ENCODE data around the gene MAPK1. TPM values are rescaled to one million over a fixed set of nuclear protein-coding genes. Genes with fewer than 3 reads are reported as not detected.
"Not testable (repeated sequence)": the region's sequence is repeated elsewhere in the genome, so short reads cannot be mapped to it uniquely, and the experiment has no call there.

The MAPK1 gene
- total RNA-seq, 1 experiment from 2014 or later: 122 TPM

DNA sequence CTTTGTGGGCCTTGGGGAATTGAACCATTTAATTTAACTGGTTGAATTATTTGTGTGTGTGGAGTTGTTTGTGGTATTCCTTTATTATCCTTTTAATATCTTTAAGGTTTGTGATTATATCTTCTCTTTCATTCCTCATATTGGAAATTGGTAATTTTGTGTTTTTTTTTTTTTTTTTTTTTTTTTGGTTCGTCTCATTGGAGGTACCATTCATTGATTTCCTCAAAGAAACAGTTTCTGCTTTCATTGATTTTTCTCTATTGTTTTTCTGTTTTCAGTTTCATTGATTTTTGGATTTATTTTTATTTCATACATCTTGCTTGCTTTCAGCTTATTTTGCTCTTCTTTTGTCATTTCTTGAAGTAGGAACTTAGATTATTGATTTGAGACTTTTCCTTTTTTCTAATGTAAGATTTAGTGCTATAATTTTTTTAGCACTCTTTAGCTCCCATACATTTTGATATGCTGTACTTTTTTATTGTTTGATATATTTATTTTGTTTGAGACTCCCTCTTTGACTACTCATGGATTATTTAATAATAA, 31.0 kb upstream of the MAPK1 start:
- CTCF ChIA-PET: no interaction called here

DNA sequence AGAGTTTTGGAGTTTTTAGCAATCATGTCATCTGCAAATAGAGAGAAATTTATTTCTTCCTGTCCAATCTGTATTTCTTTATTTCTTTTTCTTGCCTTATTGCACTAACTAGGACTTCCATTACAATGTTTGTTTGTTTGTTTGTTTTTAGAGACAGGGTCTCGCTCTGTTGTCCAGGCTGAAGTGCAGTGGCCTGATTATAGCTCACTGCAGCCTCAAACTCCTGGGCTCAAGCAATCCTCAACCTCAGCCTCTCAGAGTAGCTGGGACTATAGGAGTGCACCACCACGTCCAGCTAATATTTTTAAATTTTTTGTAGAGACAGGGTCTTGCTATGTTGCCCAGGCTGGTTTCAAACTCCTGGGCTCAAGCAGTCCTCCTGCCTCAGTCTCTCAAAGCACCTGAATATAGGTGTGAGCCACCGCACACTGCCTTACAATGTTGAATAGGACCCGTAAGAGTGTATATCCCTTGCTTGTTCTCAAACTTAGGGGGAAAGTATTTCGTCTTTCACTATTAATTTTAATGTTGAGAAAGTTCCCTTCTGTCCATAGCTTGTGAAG, 29.6 kb upstream of the MAPK1 start:
- DNase-seq (ENCODE audit: low read depth, low spot score) (no peak), ATAC-seq (no peak)
- Histone ChIP-seq H3K27me3 (ENCODE audit: control insufficient read depth, insufficient read depth, low read length) (no peaks in the 10 kb centered on the region), H3K27ac (ENCODE audit: low read length) (no peak overlapping the region), H3K36me3 (ENCODE audit: control insufficient read depth, insufficient read depth, low read length) (no peaks in the 10 kb centered on the region), H3K9me3 (ENCODE audit: control insufficient read depth, insufficient read depth, low read depth, low read length) (no peaks in the 10 kb centered on the region), H3K4me3 (ENCODE audit: low read depth in 2 of 2, low read length in 2 of 2) (no peak overlapping the region), H3K4me1 (ENCODE audit: control insufficient read depth, insufficient read depth, low read length) (no peaks in the 10 kb centered on the region)
- ChIA-PET CTCF (interaction anchor here (0.6 kb wide), 1 partner anchor 1473 kb away, joined by 3 read pairs; no protein-coding TSS in a partner anchor), POLR2A (no interaction called here)
- in situ Hi-C loops (cut with HindIII; ENCODE audit: low pct_unique_long_range_greater_than_20kb, low sequenced_read_pairs): no loop called here
- BruUV-seq (replicated peaks): no TSS peak
- intact Hi-C loops (cut with micrococcal nuclease; ENCODE audit: unreplicated experiment): no loop called here
- TF ChIP-seq, protein P1, sequence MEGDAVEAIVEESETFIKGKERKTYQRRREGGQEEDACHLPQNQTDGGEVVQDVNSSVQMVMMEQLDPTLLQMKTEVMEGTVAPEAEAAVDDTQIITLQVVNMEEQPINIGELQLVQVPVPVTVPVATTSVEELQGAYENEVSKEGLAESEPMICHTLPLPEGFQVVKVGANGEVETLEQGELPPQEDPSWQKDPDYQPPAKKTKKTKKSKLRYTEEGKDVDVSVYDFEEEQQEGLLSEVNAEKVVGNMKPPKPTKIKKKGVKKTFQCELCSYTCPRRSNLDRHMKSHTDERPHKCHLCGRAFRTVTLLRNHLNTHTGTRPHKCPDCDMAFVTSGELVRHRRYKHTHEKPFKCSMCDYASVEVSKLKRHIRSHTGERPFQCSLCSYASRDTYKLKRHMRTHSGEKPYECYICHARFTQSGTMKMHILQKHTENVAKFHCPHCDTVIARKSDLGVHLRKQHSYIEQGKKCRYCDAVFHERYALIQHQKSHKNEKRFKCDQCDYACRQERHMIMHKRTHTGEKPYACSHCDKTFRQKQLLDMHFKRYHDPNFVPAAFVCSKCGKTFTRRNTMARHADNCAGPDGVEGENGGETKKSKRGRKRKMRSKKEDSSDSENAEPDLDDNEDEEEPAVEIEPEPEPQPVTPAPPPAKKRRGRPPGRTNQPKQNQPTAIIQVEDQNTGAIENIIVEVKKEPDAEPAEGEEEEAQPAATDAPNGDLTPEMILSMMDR (IDR thresholded peaks at IDR 0.05): no peak

More for the DNA sequence above, 31.0 kb upstream of the MAPK1 start:
- BruUV-seq (replicated peaks): no TSS peak
- in situ Hi-C loops (cut with HindIII; ENCODE audit: low pct_unique_long_range_greater_than_20kb, low sequenced_read_pairs) (no loop called here), intact Hi-C loops (cut with micrococcal nuclease; ENCODE audit: unreplicated experiment) (no loop called here)
- Histone ChIP-seq H3K27me3 (ENCODE audit: control insufficient read depth, insufficient read depth, low read length) (no peaks in the 10 kb centered on the region), H3K27ac (ENCODE audit: low read length) (no peak overlapping the region), H3K9me3 (ENCODE audit: control insufficient read depth, insufficient read depth, low read depth, low read length) (no peaks in the 10 kb centered on the region), H3K4me3 (ENCODE audit: low read depth in 2 of 2, low read length in 2 of 2) (no peak overlapping the region), H3K4me1 (ENCODE audit: control insufficient read depth, insufficient read depth, low read length) (no peaks in the 10 kb centered on the region), H3K36me3 (ENCODE audit: control insufficient read depth, insufficient read depth, low read length) (no peaks in the 10 kb centered on the region)
- ATAC-seq: no peak
- DNase-seq (ENCODE audit: low read depth, low spot score): no peak
- no peak for TF ChIP-seq SIN3A (IDR thresholded peaks at IDR 0.05; ENCODE audit: borderline replicate concordance, insufficient read depth, low read depth, low read length)
- TF ChIP-seq, protein P1 (IDR thresholded peaks at IDR 0.05): no peak
- POLR2A ChIA-PET: no interaction called here

DNA sequence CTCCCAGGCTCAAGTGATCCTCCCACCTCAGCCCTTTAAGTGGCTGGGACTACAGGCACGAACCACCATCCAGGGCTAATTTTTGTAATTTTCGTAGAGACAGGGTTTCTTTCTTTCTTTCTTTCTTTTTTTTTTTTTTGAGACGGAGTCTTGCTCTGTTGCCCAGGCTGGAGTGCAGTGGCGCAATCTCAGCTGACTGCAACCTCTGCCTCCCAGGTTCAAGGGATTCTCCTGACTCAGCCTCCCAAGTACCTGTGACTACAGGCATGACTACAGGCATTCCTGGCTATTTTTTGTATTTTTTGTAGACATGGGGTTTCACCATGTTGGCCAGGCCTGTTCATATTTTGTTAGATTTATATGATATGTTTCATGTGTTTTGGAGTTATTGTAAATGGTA, 28.8 kb upstream of the MAPK1 start:
- DNase-seq (ENCODE audit: low read depth, low spot score); H3K4me3 ChIP-seq (ENCODE audit: low read depth in 2 of 2, low read length in 2 of 2); intact Hi-C loops (cut with micrococcal nuclease; ENCODE audit: unreplicated experiment); in situ Hi-C loops (cut with HindIII; ENCODE audit: low pct_unique_long_range_greater_than_20kb, low sequenced_read_pairs); POLR2A ChIA-PET; BruUV-seq (replicated peaks); H3K9me3 ChIP-seq (ENCODE audit: control insufficient read depth, insufficient read depth, low read depth, low read length); H3K36me3 ChIP-seq (ENCODE audit: control insufficient read depth, insufficient read depth, low read length); ATAC-seq; H3K27ac ChIP-seq (ENCODE audit: low read length); H3K4me1 ChIP-seq (ENCODE audit: control insufficient read depth, insufficient read depth, low read length); CTCF ChIA-PET; H3K27me3 ChIP-seq (ENCODE audit: control insufficient read depth, insufficient read depth, low read length): not testable (repeated sequence)

DNA sequence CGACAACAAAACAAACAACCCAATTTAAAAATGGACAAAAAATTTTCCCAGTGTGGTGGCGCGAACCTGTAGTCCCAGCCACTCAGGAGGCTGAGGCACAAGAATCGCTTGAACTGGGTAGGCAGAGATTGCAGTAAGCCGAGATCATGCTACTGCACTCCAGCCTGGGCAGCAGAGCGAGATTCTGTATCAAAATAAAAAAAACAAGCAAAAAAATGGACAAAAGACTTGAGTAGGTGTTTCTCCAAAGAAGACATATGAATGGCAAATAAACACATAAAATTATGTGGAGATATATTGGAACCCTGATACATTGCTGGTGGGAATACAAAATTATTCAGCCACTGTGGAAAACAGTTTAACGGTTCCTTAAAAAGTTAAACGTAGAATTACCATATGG, 27.4 kb upstream of the MAPK1 start:
- H3K4me3 ChIP-seq (ENCODE audit: low read depth in 2 of 2, low read length in 2 of 2): no peak overlapping the region
- no peaks in the 10 kb centered on the region for H3K27me3 ChIP-seq (ENCODE audit: control insufficient read depth, insufficient read depth, low read length)
- no peaks in the 10 kb centered on the region for H3K36me3 ChIP-seq (ENCODE audit: control insufficient read depth, insufficient read depth, low read length)
- H3K9me3 ChIP-seq (ENCODE audit: control insufficient read depth, insufficient read depth, low read depth, low read length): no peaks in the 10 kb centered on the region
- in situ Hi-C loops (cut with HindIII; ENCODE audit: low pct_unique_long_range_greater_than_20kb, low sequenced_read_pairs): no loop called here
- ATAC-seq (no peak), DNase-seq (ENCODE audit: low read depth, low spot score) (no peak)
- intact Hi-C loops (cut with micrococcal nuclease; ENCODE audit: unreplicated experiment): no loop called here
- no peaks in the 10 kb centered on the region for H3K4me1 ChIP-seq (ENCODE audit: control insufficient read depth, insufficient read depth, low read length)
- no peak overlapping the region for H3K27ac ChIP-seq (ENCODE audit: low read length)
- CTCF ChIA-PET: interaction anchor here (0.5 kb wide), 1 partner anchor 28 kb away, joined by 3 read pairs; no protein-coding TSS in a partner anchor
- no TSS peak for BruUV-seq (replicated peaks)
- POLR2A ChIA-PET: no interaction called here
- TF ChIP-seq, protein P1 (IDR thresholded peaks at IDR 0.05): no peak
- TF ChIP-seq, protein P2, sequence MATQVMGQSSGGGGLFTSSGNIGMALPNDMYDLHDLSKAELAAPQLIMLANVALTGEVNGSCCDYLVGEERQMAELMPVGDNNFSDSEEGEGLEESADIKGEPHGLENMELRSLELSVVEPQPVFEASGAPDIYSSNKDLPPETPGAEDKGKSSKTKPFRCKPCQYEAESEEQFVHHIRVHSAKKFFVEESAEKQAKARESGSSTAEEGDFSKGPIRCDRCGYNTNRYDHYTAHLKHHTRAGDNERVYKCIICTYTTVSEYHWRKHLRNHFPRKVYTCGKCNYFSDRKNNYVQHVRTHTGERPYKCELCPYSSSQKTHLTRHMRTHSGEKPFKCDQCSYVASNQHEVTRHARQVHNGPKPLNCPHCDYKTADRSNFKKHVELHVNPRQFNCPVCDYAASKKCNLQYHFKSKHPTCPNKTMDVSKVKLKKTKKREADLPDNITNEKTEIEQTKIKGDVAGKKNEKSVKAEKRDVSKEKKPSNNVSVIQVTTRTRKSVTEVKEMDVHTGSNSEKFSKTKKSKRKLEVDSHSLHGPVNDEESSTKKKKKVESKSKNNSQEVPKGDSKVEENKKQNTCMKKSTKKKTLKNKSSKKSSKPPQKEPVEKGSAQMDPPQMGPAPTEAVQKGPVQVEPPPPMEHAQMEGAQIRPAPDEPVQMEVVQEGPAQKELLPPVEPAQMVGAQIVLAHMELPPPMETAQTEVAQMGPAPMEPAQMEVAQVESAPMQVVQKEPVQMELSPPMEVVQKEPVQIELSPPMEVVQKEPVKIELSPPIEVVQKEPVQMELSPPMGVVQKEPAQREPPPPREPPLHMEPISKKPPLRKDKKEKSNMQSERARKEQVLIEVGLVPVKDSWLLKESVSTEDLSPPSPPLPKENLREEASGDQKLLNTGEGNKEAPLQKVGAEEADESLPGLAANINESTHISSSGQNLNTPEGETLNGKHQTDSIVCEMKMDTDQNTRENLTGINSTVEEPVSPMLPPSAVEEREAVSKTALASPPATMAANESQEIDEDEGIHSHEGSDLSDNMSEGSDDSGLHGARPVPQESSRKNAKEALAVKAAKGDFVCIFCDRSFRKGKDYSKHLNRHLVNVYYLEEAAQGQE (IDR thresholded peaks at IDR 0.05; ENCODE audit: insufficient read depth in 1 of 2, low read depth in 2 of 2, low read length in 1 of 2): no peak
- TF ChIP-seq TCF7L2 (IDR thresholded peaks at IDR 0.05; ENCODE audit: low read depth, low read length): no peak
- no peak for TF ChIP-seq SIN3A (IDR thresholded peaks at IDR 0.05; ENCODE audit: borderline replicate concordance, insufficient read depth, low read depth, low read length)
- TF ChIP-seq POLR2AphosphoS5 (IDR thresholded peaks at IDR 0.05; ENCODE audit: low read depth, low read length): no peak
